Measurements from ENCODE around the gene PKLR.

GRCh38 chr1:155304558-155305063 is 3.4 kb upstream of the PKLR start:
- TF ChIP-seq CTCF (IDR thresholded peaks at IDR 0.05; ENCODE audit: extremely low read depth in 1 of 2, insufficient read depth in 1 of 2, low read depth in 1 of 2, low read length in 2 of 2) (no peak), POLR2A (IDR thresholded peaks at IDR 0.05; ENCODE audit: low read depth, low read length) (no peak), POLR2AphosphoS5 (IDR thresholded peaks at IDR 0.05; ENCODE audit: insufficient read depth, low read depth, low read length) (no peak)
